ENCODE data around the gene TREM2.
A peak's percentile ranks its signal among the peaks of the same experiment; 100 is the strongest.

The TREM2 gene

GRCh38 chr6:41182069-41183034 is 19.4 kb upstream of the TREM2 start:
- DNase-seq: peak; percentile 37

GRCh38 chr6:41181566-41181965 is 18.6 kb upstream of the TREM2 start:
- DNase-seq: no peak

- no peak for DNase-seq
These were observed 16.2 kb upstream of the TREM2 start for GRCh38 chr6:41179163-41179562.

- no peak for DNase-seq
These were observed 14.8 kb upstream of the TREM2 start for GRCh38 chr6:41177695-41178094.

GRCh38 chr6:41177287-41177686 is 14.4 kb upstream of the TREM2 start:
- no peak for DNase-seq

GRCh38 chr6:41176189-41176588 is 13.3 kb upstream of the TREM2 start:
- no peak for DNase-seq

- DNase-seq: no peak
These were observed 12.2 kb upstream of the TREM2 start for GRCh38 chr6:41175084-41175483.

- DNase-seq: no peak
These were observed 11.7 kb upstream of the TREM2 start for GRCh38 chr6:41174610-41175009.

- no peak for DNase-seq
These were observed 9.0 kb upstream of the TREM2 start for GRCh38 chr6:41171908-41172307.

- DNase-seq: no peak
These were observed 7.7 kb upstream of the TREM2 start for GRCh38 chr6:41170547-41171160.

GRCh38 chr6:41167173-41167963 is 4.5 kb upstream of the TREM2 start:
- DNase-seq: no peak

- no peak for DNase-seq
These were observed 1.7 kb upstream of the TREM2 start for GRCh38 chr6:41164551-41165120.

- no peak for DNase-seq
These were observed 452 bp upstream of the TREM2 start for GRCh38 chr6:41163419-41163717.

GRCh38 chr6:41161851-41162552 is 914 bp downstream of the TREM2 start:
- DNase-seq: no peak

GRCh38 chr6:41161380-41161779 is 1.5 kb downstream of the TREM2 start:
- no peak for DNase-seq

GRCh38 chr6:41160933-41161332 is 2.0 kb downstream of the TREM2 start:
- no peak for DNase-seq

- DNase-seq: no peak
These were observed 3.4 kb downstream of the TREM2 start for GRCh38 chr6:41159415-41160082.

GRCh38 chr6:41157323-41157722 is 5.6 kb downstream of the TREM2 start:
- no peak for DNase-seq

GRCh38 chr6:41156771-41157170 is 6.1 kb downstream of the TREM2 start:
- DNase-seq: no peak

- no peak for DNase-seq
These were observed 6.9 kb downstream of the TREM2 start for GRCh38 chr6:41156001-41156400.

GRCh38 chr6:41155132-41155805 is 7.6 kb downstream of the TREM2 start:
- DNase-seq: no peak

Data from COR-L47 (cell line).